Sciatic nerve (tissue), 2 donors: ENCODE results near the gene CHCHD10. TPM values are rescaled to one million over a fixed set of nuclear protein-coding genes. Genes with fewer than 3 reads are reported as not detected.

Experiments
- ATAC-seq: fragments of 200-7000 bp; cut with Tn5 transposase; one replicate; pipeline ENCODE4 v1.9.1; 2020; ENCODE audit warnings: mild to moderate bottlenecking, moderate library complexity
- DNase-seq: peaks from one replicate; pipeline ENCODE4 v3.0.0-alpha.2; 2020; ENCODE audit warnings: low spot score
- intact Hi-C: fragments of 100-400 bp; cut with DNase I; formaldehyde crosslinking; loops from one replicate; pipeline ENCODE4 v1.14.2; 2022
- total RNA-seq: library from RNA; stranded (reverse); fragmentation: NEBNext Ultra II Directional; extraction: Animal tissue kit (Norgen Biotek cat#: 25700); gene quantifications from one replicate; pipeline ENCODE4 v1.2.1, GENCODE V29; 2021
- donor health status: DM: no; HTN: no; CAD: no.
- donor health status: DM: no; HTN: no; CAD: no.

Gene CHCHD10
- total RNA-seq, 1 donor from 2014 or later: 32.5 TPM

- intact Hi-C loops: no loop called here
- DNase-seq (no peak), ATAC-seq (no peak)
These were observed 21.9 kb upstream of the CHCHD10 start for GRCh38 chr22:23789638-23790037.

GRCh38 chr22:23789121-23789520 lies 21.3 kb upstream of the CHCHD10 start:
- no peak for DNase-seq
- ATAC-seq: no peak
- intact Hi-C loops: no loop called here

GRCh38 chr22:23787910-23788309 lies 20.1 kb upstream of the CHCHD10 start:
- DNase-seq (no peak), ATAC-seq (no peak)
- intact Hi-C loops: no loop called here

- intact Hi-C loops: no loop called here
- no peak for DNase-seq
- ATAC-seq: no peak
These were observed 19.8 kb upstream of the CHCHD10 start for GRCh38 chr22:23787600-23787896.

GRCh38 chr22:23786752-23787599 lies 19.2 kb upstream of the CHCHD10 start, which contains the start of gene SMARCB1:
SMARCB1 (plus strand) TSS chr22:23786966; CDS start chr22:23787170, 204 bp downstream.
- DNase-seq (peak; percentile 93), ATAC-seq (peak; percentile 89)
- intact Hi-C loops: no loop called here

DNA sequence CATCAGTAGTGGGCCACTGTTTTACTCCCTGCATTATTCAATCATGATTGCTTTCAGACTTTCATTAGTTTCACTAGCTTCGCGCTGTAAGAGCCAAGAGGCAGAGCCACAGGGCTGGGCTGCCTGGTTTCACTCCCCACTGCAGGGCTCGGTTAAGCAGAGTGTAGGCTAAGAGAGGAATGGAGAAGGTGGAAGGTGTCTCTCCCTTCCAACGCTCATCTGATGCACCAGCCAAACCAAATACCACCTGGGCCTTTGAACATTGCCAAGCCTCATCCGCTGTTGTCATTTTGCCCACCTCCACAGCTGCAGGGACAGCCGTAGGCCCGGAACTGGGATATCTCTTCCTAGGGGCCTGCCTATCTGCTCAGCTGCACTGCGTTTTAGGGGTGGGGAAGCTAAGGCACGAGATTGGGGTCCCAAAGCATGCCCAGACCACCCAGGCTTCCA lies 18.5 kb upstream of the CHCHD10 start:
- peak; percentile 42 for ATAC-seq
- intact Hi-C loops: no loop called here
- no peak for DNase-seq

- intact Hi-C loops: no loop called here
- DNase-seq (no peak), ATAC-seq (no peak)
These were observed 16.5 kb upstream of the CHCHD10 start for GRCh38 chr22:23784215-23784732.

GRCh38 chr22:23783265-23784150 lies 15.7 kb upstream of the CHCHD10 start:
- DNase-seq (no peak), ATAC-seq (no peak)
- intact Hi-C loops: no loop called here

GRCh38 chr22:23782703-23783102 lies 14.9 kb upstream of the CHCHD10 start:
- DNase-seq (no peak), ATAC-seq (no peak)
- intact Hi-C loops: no loop called here

- ATAC-seq: no peak
- no peak for DNase-seq
- intact Hi-C loops: no loop called here
These were observed 14.5 kb upstream of the CHCHD10 start for GRCh38 chr22:23782252-23782651.

- peak; percentile 16 for ATAC-seq
- intact Hi-C loops: no loop called here
- DNase-seq: no peak
These were observed 13.9 kb upstream of the CHCHD10 start for GRCh38 chr22:23781511-23782183.

DNA sequence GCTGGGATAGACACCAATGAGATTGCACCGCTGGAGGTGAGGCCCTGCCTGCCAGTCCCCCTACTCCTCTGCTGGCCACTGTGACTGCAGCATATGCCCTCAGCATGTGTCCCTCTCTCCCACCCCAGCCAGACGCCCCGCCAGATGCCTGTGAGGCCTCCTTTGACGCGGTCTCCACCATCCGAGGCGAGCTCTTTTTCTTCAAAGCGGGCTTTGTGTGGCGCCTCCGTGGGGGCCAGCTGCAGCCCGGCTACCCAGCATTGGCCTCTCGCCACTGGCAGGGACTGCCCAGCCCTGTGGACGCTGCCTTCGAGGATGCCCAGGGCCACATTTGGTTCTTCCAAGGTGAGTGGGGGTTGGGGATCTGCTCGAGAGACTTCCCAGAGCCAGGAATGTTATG lies 13.3 kb upstream of the CHCHD10 start:
- intact Hi-C loops: no loop called here
- DNase-seq: no peak
- peak; percentile 5 for ATAC-seq

- ATAC-seq: no peak
- no peak for DNase-seq
- intact Hi-C loops: no loop called here
These were observed 12.5 kb upstream of the CHCHD10 start for GRCh38 chr22:23780146-23780748.

- ATAC-seq: no peak
These were observed 12.0 kb upstream of the CHCHD10 start for GRCh38 chr22:23779731-23780130.

DNA sequence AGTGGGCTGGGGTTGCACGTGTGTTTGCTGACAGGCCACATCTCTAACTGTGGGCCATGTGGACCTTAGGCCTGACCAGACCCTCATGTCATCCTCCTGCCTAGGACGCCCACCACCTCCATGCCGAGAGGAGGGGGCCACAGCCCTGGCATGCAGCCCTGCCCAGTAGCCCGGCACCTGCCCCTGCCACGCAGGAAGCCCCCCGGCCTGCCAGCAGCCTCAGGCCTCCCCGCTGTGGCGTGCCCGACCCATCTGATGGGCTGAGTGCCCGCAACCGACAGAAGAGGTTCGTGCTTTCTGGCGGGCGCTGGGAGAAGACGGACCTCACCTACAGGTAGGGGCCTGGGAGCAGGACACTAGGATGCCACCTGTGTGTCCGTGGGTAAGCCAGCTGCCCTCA lies 11.3 kb upstream of the CHCHD10 start:
- intact Hi-C loops: loop anchor here (5.0 kb wide), 1 partner anchor 58 kb away; the partner anchor contains the start of gene DERL3
- ATAC-seq: no peak
- no peak for DNase-seq

More at GRCh38 chr22:23779731-23780130, 12.0 kb upstream of the CHCHD10 start:
- intact Hi-C loops: loop anchor here (5.0 kb wide), 1 partner anchor 58 kb away; the partner anchor contains the start of gene DERL3
- no peak for DNase-seq

GRCh38 chr22:23778577-23778900 lies 10.8 kb upstream of the CHCHD10 start:
- DNase-seq (no peak), ATAC-seq (no peak)
- intact Hi-C loops: loop anchor here (5.0 kb wide), 1 partner anchor 59 kb away; the partner anchor contains the start of gene DERL3

GRCh38 chr22:23777776-23778576 lies 10.2 kb upstream of the CHCHD10 start:
- ATAC-seq (no peak), DNase-seq (no peak)
- intact Hi-C loops: loop anchor here (5.0 kb wide), 1 partner anchor 59 kb away; the partner anchor contains the start of gene DERL3
